Trophoblast cell (in vitro differentiated cells and primary cell): ENCODE results near the gene TP53BP1.
A peak's percentile ranks its signal among the peaks of the same experiment; 100 is the strongest.

Source experiments
- DNase-seq, 2 donors: peaks; one replicate each; pipeline ENCODE4 v3.0.0-alpha.2; 2016
- H2AFZ ChIP-seq: 2 replicates; pipeline ENCODE4 v1.6.1; 2013; ENCODE audit warnings: low read length, moderate library complexity, mild to moderate bottlenecking; ENCODE audit not compliant: insufficient read depth, poor library complexity
- H2AK5ac ChIP-seq: 2 replicates; pipeline ENCODE4 v1.6.1; 2013; ENCODE audit warnings: mild to moderate bottlenecking, low read length
- H2BK120ac ChIP-seq: 2 replicates; pipeline ENCODE4 v1.6.1; 2013; ENCODE audit warnings: low read length, mild to moderate bottlenecking, moderate library complexity; ENCODE audit not compliant: insufficient read depth, poor library complexity
- H2BK12ac ChIP-seq: 2 replicates; pipeline ENCODE4 v1.6.1; 2013; ENCODE audit warnings: mild to moderate bottlenecking, low read length, moderate library complexity
- H2BK5ac ChIP-seq: 2 replicates; pipeline ENCODE4 v1.6.1; 2013; ENCODE audit warnings: low read length, low read depth, moderate library complexity, mild to moderate bottlenecking; ENCODE audit not compliant: poor library complexity
- H3K14ac ChIP-seq: 2 replicates; pipeline ENCODE4 v1.6.1; 2013; ENCODE audit warnings: mild to moderate bottlenecking, low read length
- H3K18ac ChIP-seq: 2 replicates; pipeline ENCODE4 v1.6.1; 2013; ENCODE audit warnings: mild to moderate bottlenecking, low read length
- H3K23ac ChIP-seq: 2 replicates; pipeline ENCODE4 v1.6.1; 2013; ENCODE audit warnings: low read length
- H3K27ac ChIP-seq: 2 replicates; pipeline ENCODE4 v1.5.1; 2013; ENCODE audit warnings: low read depth, mild to moderate bottlenecking, inconsistent platforms, low read length, moderate library complexity
- H3K27me3 ChIP-seq: 2 replicates; pipeline ENCODE4 v1.6.1; 2013; ENCODE audit warnings: inconsistent platforms, mild to moderate bottlenecking, low read length, moderate library complexity; ENCODE audit not compliant: insufficient read depth
- H3K36me3 ChIP-seq, 2 experiments: 1 replicate in 1 of 2; 2 replicates in 1 of 2; pipeline ENCODE4 v1.6.1; 2013; ENCODE audit warnings: low read length in 2 of 2, mild to moderate bottlenecking in 2 of 2, moderate library complexity in 1 of 2; ENCODE audit not compliant: insufficient read depth in 2 of 2, control insufficient read depth in 1 of 2
- H3K4ac ChIP-seq: 2 replicates; pipeline ENCODE4 v1.6.1; 2013; ENCODE audit warnings: low read depth, mild to moderate bottlenecking, low read length, moderate library complexity
- H3K4me1 ChIP-seq, 2 experiments: 1 replicate in 1 of 2; 2 replicates in 1 of 2; pipeline ENCODE4 v1.6.1; 2013; ENCODE audit warnings: low read length in 2 of 2, mild to moderate bottlenecking in 2 of 2, moderate library complexity in 1 of 2; ENCODE audit not compliant: insufficient read depth in 2 of 2, control insufficient read depth in 1 of 2
- H3K4me2 ChIP-seq: 2 replicates; pipeline ENCODE4 v1.6.1; 2013; ENCODE audit warnings: inconsistent platforms, mild to moderate bottlenecking, low read length, moderate library complexity
- H3K4me3 ChIP-seq: 2 replicates; pipeline ENCODE4 v1.5.1; 2013; ENCODE audit warnings: mild to moderate bottlenecking, low read depth, low read length, inconsistent platforms
- H3K79me1 ChIP-seq: one replicate; pipeline ENCODE4 v1.6.1; 2013; ENCODE audit warnings: low read length
- H3K79me2 ChIP-seq: 2 replicates; pipeline ENCODE4 v1.6.1; 2013; ENCODE audit warnings: low read length, mild to moderate bottlenecking; ENCODE audit not compliant: control insufficient read depth, insufficient read depth, poor library complexity
- H3K9ac ChIP-seq: 2 replicates; pipeline ENCODE4 v1.6.1; 2013; ENCODE audit warnings: mild to moderate bottlenecking, low read length
- H3K9me3 ChIP-seq: 2 replicates; pipeline ENCODE4 v1.6.1; 2013; ENCODE audit warnings: low read depth, mild to moderate bottlenecking, control low read depth, inconsistent platforms, low read length; ENCODE audit not compliant: insufficient read depth
- H4K12ac ChIP-seq: 2 replicates; pipeline ENCODE4 v1.6.1; 2013; ENCODE audit warnings: low read depth, mild to moderate bottlenecking, low read length, moderate library complexity
- H4K8ac ChIP-seq: 2 replicates; pipeline ENCODE4 v1.6.1; 2013; ENCODE audit warnings: low read depth, mild to moderate bottlenecking, low read length, moderate library complexity
- H4K91ac ChIP-seq: one replicate; pipeline ENCODE4 v1.6.1; 2013; ENCODE audit warnings: low read depth, mild to moderate bottlenecking, low read length, moderate library complexity
- WGBS: extraction: QIAGEN DNeasy Blood & Tissue Kit; methylation state at CpG from one replicate; pipeline ENCODE4 v1.1.7; 2013; ENCODE audit warnings: missing lambda C conversion rate; ENCODE audit not compliant: insufficient read length, insufficient coverage; ENCODE audit errors: extremely low coverage; 5-methylcytosine and 5-hydroxymethylcytosine counted together

The TP53BP1 gene

GRCh38 chr15:43446344-43446743, 46.6 kb downstream of the TP53BP1 start:
- H2AFZ ChIP-seq = no peak overlapping the region
- no peak overlapping the region for H2BK12ac ChIP-seq
- no peak overlapping the region for H3K9ac ChIP-seq
- no peaks in the 10 kb centered on the region for H3K9me3 ChIP-seq
- H3K4me2 ChIP-seq = no peak overlapping the region
- H3K79me2 ChIP-seq = no peaks in the 10 kb centered on the region
- H2BK5ac ChIP-seq = no peak overlapping the region
- no peak overlapping the region for H3K4ac ChIP-seq
- no peak overlapping the region for H3K14ac ChIP-seq
- H4K91ac ChIP-seq = no peak overlapping the region
- no peak overlapping the region for H3K18ac ChIP-seq
- no peak overlapping the region for H3K27ac ChIP-seq
- H3K79me1 ChIP-seq = no peaks in the 10 kb centered on the region
- no CpG with 5 or more reads among the region's 2 CpGs for WGBS
- no peak overlapping the region for H4K12ac ChIP-seq
- no peaks in the 10 kb centered on the region for H3K4me1 ChIP-seq
- H3K36me3 ChIP-seq = peaks cover 10 to 13% of the 10 kb centered on the region in 2 experiments
- no peak overlapping the region for H2AK5ac ChIP-seq
- H3K23ac ChIP-seq = no peak overlapping the region
- no peak overlapping the region for H3K4me3 ChIP-seq
- H3K27me3 ChIP-seq = no peaks in the 10 kb centered on the region
- no peak overlapping the region for H4K8ac ChIP-seq
- DNase-seq = no peak
- H2BK120ac ChIP-seq = no peak overlapping the region

GRCh38 chr15:43441316-43441715, 51.6 kb downstream of the TP53BP1 start:
- Histone ChIP-seq H2AK5ac (no peak overlapping the region), H3K23ac (no peak overlapping the region), H3K9me3 (no peaks in the 10 kb centered on the region), H3K79me1 (no peaks in the 10 kb centered on the region), H4K8ac (no peak overlapping the region), H2BK5ac (no peak overlapping the region), H2AFZ (no peak overlapping the region), H3K36me3 (peaks cover 19 to 25% of the 10 kb centered on the region in 2 experiments), H3K4me2 (no peak overlapping the region), H3K4me3 (no peak overlapping the region), H2BK120ac (no peak overlapping the region), H3K18ac (no peak overlapping the region), H3K9ac (no peak overlapping the region), H3K4me1 (no peaks in the 10 kb centered on the region), H4K12ac (no peak overlapping the region), H3K79me2 (no peaks in the 10 kb centered on the region), H4K91ac (no peak overlapping the region), H3K27ac (no peak overlapping the region), H2BK12ac (no peak overlapping the region), H3K14ac (no peak overlapping the region), H3K4ac (no peak overlapping the region), H3K27me3 (no peaks in the 10 kb centered on the region)
- peak in 1 of 2 donors; percentile 41 for DNase-seq

- Histone ChIP-seq H3K4me3 (no peak overlapping the region), H3K36me3 (peaks cover 21 to 28% of the 10 kb centered on the region in 2 experiments), H2AK5ac (no peak overlapping the region), H3K23ac (no peak overlapping the region), H3K27me3 (no peaks in the 10 kb centered on the region), H3K9ac (no peak overlapping the region), H2AFZ (no peak overlapping the region), H3K27ac (no peak overlapping the region), H4K12ac (no peak overlapping the region), H3K79me2 (no peaks in the 10 kb centered on the region), H3K4me1 (no peaks in the 10 kb centered on the region), H3K9me3 (no peaks in the 10 kb centered on the region), H4K8ac (no peak overlapping the region), H3K79me1 (no peaks in the 10 kb centered on the region), H2BK5ac (no peak overlapping the region), H3K14ac (no peak overlapping the region), H2BK120ac (peak overlapping the region; percentile 6), H3K4ac (no peak overlapping the region), H4K91ac (peak overlapping the region; percentile 18), H3K4me2 (no peak overlapping the region), H2BK12ac (no peak overlapping the region), H3K18ac (no peak overlapping the region)
- DNase-seq = peak; percentile 77 to 96
- WGBS = no CpG with 5 or more reads among the region's 4 CpGs
Measured at GRCh38 chr15:43440721-43441281, 52.2 kb downstream of the TP53BP1 start.

GRCh38 chr15:43439268-43439667, 53.7 kb downstream of the TP53BP1 start:
- Histone ChIP-seq H3K14ac (no peak overlapping the region), H3K79me2 (no peaks in the 10 kb centered on the region), H3K79me1 (no peaks in the 10 kb centered on the region), H3K4me1 (no peaks in the 10 kb centered on the region), H4K12ac (no peak overlapping the region), H2AFZ (no peak overlapping the region), H3K4ac (no peak overlapping the region), H2BK12ac (no peak overlapping the region), H3K9ac (no peak overlapping the region), H3K4me2 (no peak overlapping the region), H3K18ac (no peak overlapping the region), H3K36me3 (peaks cover 24 to 33% of the 10 kb centered on the region in 2 experiments), H3K23ac (no peak overlapping the region), H2AK5ac (no peak overlapping the region), H2BK120ac (no peak overlapping the region), H3K27ac (no peak overlapping the region), H4K91ac (no peak overlapping the region), H3K4me3 (no peak overlapping the region), H2BK5ac (no peak overlapping the region), H3K27me3 (no peaks in the 10 kb centered on the region), H4K8ac (no peak overlapping the region), H3K9me3 (no peaks in the 10 kb centered on the region)
- no peak for DNase-seq
- WGBS = no CpG with 5 or more reads among the region's 3 CpGs
